Activated CD4-positive, CD25-positive, alpha-beta regulatory T cell (primary cell): ENCODE data around the gene GNL1.
"Not testable (repeated sequence)": the region's sequence is repeated elsewhere in the genome, so short reads cannot be mapped to it uniquely, and the experiment has no call there.

Experiments
- DNase-seq, 4 experiments: peaks; one replicate each; lab custom pipeline; 2025; lab: John Stamatoyannopoulos, UW

Gene GNL1

GRCh38 chr6:30495993-30496392, 60.3 kb downstream of the GNL1 start:
- DNase-seq: no peak

- DNase-seq: not testable (repeated sequence)
These were observed 61.2 kb downstream of the GNL1 start for GRCh38 chr6:30495060-30495459.

- DNase-seq: no peak
These were observed 61.9 kb downstream of the GNL1 start for GRCh38 chr6:30494291-30494861.

GRCh38 chr6:30493643-30494250, 62.5 kb downstream of the GNL1 start:
- DNase-seq: no peak

GRCh38 chr6:30491991-30492952, 64.0 kb downstream of the GNL1 start:
- DNase-seq: no peak
